Left hindlimb (tissue), 1 donor: ENCODE results near the gene PTX4.
"Not testable (repeated sequence)": the region's sequence is repeated elsewhere in the genome, so short reads cannot be mapped to it uniquely, and the experiment has no call there.

Source experiments
- DNase-seq: peaks from one replicate; pipeline ENCODE4 v3.0.0-alpha.2; 2018

Gene PTX4

GRCh38 chr16:1441391-1441829 lies 47.3 kb downstream of the PTX4 start:
- DNase-seq, result no peak

- DNase-seq, result not testable (repeated sequence)
These were observed 49.1 kb downstream of the PTX4 start for GRCh38 chr16:1439699-1440074.

DNA sequence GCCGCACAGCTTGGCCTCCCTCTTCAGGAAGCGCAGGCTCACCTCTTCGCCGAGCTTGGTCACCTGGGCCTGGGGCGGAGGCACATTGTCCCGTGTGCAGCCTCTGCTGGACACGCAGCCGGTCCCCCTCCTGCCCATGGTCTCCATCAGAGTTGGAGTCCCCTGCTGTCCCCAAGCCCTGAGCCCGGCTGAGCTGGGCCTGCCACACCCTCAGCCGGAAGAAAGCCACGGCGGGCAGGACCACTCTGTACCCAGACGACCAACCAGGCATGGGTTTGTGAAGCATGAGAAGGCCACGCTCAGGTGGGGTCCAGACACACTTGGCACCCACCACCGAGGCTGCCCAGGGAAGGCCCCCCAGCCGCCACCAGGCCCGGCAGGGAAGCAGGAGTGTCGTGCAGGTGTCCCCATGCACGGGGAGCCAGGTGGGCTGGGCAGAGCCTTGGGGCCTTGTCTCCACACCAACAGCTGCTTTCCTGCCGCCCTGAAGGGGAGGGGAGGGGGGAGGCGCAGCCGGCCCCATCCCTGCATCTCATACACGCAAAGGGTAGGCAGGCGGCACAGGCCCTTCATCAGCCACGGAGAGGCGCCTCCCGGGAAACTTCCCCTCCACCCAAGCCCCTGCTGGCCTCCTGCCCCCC lies 49.6 kb downstream of the PTX4 start:
- no peak for DNase-seq

DNA sequence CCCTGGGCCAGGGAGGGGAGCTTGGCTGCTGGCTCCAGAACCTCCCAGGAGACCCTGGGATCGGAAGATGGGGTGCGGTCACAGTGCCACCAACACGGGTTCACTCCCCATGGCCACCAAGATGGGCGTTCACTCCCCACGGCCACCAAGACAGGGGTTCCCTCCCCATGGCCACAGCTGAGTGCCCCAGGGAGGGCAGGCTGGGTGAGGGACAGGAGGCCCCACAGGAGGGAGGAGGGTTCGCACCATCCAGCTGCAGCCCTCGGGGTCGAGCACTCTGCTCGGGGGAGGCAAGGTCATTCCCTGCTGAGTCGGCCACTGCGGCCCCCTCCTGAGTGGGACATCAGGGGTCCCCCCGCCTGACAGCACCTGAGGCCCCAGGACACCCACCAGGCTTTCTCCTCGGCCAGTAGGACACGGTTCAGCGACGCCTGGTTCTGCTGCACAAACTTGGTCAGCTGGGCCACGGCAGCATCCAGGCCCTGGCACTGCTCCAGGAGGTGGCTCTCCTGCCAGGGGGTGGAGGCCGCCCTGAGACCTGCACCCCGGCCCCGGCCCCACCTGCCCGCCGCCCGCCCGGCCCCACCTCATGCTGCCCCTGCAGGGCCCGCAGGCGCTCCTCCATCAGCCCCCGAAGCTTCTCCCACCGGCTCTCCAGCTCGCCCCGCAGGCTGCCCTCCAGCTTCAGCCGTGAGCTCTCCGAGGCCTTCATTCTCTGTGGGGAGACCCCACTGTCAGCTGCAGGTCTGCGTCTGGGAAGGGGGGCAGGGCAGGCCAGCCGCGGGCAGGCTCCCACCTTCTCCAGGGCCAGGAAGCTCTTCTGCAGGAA lies 50.3 kb downstream of the PTX4 start:
- no peak for DNase-seq

- DNase-seq, result no peak
These were observed 51.1 kb downstream of the PTX4 start for GRCh38 chr16:1437606-1438005.

DNA sequence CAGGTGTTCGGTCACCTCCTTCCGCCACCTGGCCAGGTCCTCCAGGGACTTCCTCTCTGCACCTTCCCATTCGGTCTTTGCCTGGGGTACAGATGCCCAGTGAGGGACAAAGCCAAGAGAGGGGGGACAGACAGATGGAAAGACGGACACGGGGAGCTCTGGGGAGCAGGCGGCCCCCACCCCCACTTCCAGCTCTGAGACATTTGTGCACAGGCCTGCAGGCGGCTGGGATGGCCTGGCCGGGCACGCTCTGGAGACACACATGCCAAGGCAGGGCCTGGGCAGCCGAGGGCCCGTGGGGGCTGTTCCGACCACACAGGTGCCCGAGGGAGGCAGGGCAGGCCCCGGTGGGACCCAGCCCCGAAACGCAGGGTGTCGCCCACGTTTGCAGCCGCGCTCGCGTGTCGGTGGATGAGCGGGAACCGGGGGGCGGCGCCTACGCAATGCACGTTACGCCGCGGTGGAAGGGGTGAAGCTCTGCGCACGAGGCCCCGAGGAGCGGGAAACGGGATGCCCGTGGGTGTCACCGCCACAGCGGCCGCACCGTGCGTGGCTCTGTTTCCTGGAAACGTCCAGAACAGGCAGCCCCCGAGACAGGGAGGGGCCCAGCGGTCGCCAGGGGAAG lies 51.9 kb downstream of the PTX4 start:
- no peak for DNase-seq

GRCh38 chr16:1435921-1436697 lies 52.6 kb downstream of the PTX4 start:
- DNase-seq, result no peak
